Progenitor cell of endocrine pancreas (in vitro differentiated cells): ENCODE measurements around the gene SYT11. TPM values are rescaled to one million over a fixed set of nuclear protein-coding genes. Genes with fewer than 3 reads are reported as not detected.

Experiments
- DNase-seq: peaks from one replicate; pipeline ENCODE4 v3.0.0; 2021; ENCODE audit warnings: low spot score; ENCODE audit not compliant: unreplicated experiment
- H3K27ac Mint-ChIP-seq: 2 replicates; pipeline ENCODE4 v1.8.0; 2021; ENCODE audit warnings: mild to moderate bottlenecking, moderate library complexity, mixed read lengths
- H3K27me3 Mint-ChIP-seq: 2 replicates; pipeline ENCODE4 v1.8.0; 2021; ENCODE audit warnings: mixed read lengths
- H3K36me3 Mint-ChIP-seq: 2 replicates; pipeline ENCODE4 v1.8.0; 2022; ENCODE audit warnings: mixed read lengths; ENCODE audit not compliant: insufficient read depth
- H3K4me1 Mint-ChIP-seq: 2 replicates; pipeline ENCODE4 v1.8.0; 2021; ENCODE audit warnings: low read depth, mixed read lengths
- H3K4me3 Mint-ChIP-seq: 2 replicates; pipeline ENCODE4 v1.8.0; 2021; ENCODE audit warnings: low read depth, mild to moderate bottlenecking, moderate library complexity, mixed read lengths
- H3K9me3 Mint-ChIP-seq: 2 replicates; pipeline ENCODE4 v1.8.0; 2021; ENCODE audit warnings: low read depth, mixed read lengths
- total RNA-seq: library from RNA; stranded (reverse); gene quantifications from 2 replicates; pipeline ENCODE4 v1.2.1, GENCODE V29; 2021
- TF ChIP-seq, protein P1 (sequence below): fragments of 200-600 bp; sonication (generic); IDR thresholded peaks from one replicate; pipeline ENCODE4 v1.5.0; 2021; ENCODE audit warnings: antibody characterized with exemption, mild to moderate bottlenecking; ENCODE audit not compliant: unreplicated experiment

Gene SYT11
- total RNA-seq, 1 donor from 2014 or later, result 1.7 TPM

- Mint-ChIP-seq H3K36me3 (no peaks in the 10 kb centered on the region), H3K27me3 (peaks cover 29% of the 10 kb centered on the region), H3K4me1 (no peaks in the 10 kb centered on the region), H3K4me3 (no peak overlapping the region), H3K27ac (no peak overlapping the region), H3K9me3 (no peaks in the 10 kb centered on the region)
- DNase-seq, result no peak
- TF ChIP-seq, protein P1, sequence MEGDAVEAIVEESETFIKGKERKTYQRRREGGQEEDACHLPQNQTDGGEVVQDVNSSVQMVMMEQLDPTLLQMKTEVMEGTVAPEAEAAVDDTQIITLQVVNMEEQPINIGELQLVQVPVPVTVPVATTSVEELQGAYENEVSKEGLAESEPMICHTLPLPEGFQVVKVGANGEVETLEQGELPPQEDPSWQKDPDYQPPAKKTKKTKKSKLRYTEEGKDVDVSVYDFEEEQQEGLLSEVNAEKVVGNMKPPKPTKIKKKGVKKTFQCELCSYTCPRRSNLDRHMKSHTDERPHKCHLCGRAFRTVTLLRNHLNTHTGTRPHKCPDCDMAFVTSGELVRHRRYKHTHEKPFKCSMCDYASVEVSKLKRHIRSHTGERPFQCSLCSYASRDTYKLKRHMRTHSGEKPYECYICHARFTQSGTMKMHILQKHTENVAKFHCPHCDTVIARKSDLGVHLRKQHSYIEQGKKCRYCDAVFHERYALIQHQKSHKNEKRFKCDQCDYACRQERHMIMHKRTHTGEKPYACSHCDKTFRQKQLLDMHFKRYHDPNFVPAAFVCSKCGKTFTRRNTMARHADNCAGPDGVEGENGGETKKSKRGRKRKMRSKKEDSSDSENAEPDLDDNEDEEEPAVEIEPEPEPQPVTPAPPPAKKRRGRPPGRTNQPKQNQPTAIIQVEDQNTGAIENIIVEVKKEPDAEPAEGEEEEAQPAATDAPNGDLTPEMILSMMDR, result no peak
Measured at GRCh38 chr1:155882766-155883165, 23.4 kb downstream of the SYT11 start.

DNA sequence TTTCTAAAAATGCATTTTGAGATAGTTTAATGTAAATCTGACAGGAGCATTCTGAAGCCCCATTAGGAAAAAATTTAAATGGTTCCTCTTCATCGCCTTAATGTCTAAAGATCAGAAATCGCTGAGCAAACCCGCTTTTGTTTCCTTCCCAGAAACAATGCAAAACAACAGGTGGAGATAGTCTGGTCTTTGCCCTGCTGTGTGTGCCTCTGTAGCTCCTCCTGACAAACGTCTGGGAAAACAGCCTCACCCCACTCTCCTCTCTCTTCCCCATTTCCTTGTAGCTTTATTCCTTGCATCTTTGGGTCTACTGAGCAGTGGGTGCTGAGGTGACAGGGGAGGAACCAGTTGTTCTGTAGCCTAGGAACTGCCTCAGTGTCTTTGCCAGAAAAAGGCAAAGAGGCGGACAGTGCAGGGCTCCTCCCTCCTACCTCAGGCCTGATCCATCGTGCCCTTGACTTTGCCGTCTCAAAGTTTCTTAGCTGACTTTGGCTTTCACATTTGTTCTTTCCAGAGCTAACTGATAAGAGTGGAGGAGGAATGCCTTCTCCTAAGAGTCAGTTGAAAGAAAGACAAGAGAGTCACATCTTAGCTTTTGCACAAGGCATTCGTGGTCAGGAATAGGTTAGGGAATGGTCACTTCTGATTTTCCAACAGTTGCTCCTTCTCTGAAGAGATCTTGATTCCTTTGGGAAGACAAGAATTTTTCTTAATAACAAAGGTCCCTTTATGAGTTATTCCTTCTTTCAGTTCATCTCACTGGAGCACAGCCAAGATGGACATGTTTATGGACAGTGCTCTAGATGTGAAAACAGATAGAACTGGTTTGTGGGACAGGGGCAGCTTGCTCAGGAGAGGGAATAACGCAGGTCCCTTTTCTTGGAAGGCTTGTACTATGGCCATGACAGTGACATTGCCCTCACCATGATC, 24.9 kb downstream of the SYT11 start:
- Mint-ChIP-seq H3K4me3 (no peak overlapping the region), H3K9me3 (no peaks in the 10 kb centered on the region), H3K27ac (no peak overlapping the region), H3K4me1 (no peaks in the 10 kb centered on the region), H3K27me3 (peaks cover 26% of the 10 kb centered on the region), H3K36me3 (no peaks in the 10 kb centered on the region)
- TF ChIP-seq, protein P1, result no peak
- no peak for DNase-seq

DNA sequence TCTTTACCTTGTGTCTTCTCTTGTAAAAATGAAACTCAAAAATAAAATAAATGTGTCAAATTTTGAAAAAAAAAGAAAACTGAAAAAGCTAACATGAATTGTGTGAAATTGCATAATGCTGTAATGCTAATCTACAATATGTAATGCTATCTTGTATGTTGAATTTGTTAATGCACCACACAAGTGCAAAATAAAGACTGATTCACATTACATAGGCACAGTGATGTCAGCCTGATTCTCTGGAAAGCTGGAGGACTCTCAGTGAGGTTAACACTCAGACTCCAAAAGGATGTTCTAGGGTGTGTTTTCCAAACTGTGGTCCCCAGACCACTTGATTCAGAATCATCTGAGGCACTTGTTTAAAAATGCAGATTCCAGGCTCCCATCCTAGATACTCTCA, 25.6 kb downstream of the SYT11 start:
- DNase-seq, result no peak
- Mint-ChIP-seq H3K36me3 (no peaks in the 10 kb centered on the region), H3K4me1 (no peaks in the 10 kb centered on the region), H3K4me3 (no peak overlapping the region), H3K27me3 (peaks cover 29% of the 10 kb centered on the region), H3K27ac (no peak overlapping the region), H3K9me3 (no peaks in the 10 kb centered on the region)
- TF ChIP-seq, protein P1, result no peak

GRCh38 chr1:155888481-155888880, 29.1 kb downstream of the SYT11 start:
- TF ChIP-seq, protein P1, result no peak
- H3K27ac Mint-ChIP-seq, result no peak overlapping the region
- H3K4me1 Mint-ChIP-seq, result no peaks in the 10 kb centered on the region
- peaks cover 12% of the 10 kb centered on the region for H3K27me3 Mint-ChIP-seq
- no peak overlapping the region for H3K4me3 Mint-ChIP-seq
- H3K36me3 Mint-ChIP-seq, result no peaks in the 10 kb centered on the region
- H3K9me3 Mint-ChIP-seq, result no peaks in the 10 kb centered on the region
- no peak for DNase-seq

DNA sequence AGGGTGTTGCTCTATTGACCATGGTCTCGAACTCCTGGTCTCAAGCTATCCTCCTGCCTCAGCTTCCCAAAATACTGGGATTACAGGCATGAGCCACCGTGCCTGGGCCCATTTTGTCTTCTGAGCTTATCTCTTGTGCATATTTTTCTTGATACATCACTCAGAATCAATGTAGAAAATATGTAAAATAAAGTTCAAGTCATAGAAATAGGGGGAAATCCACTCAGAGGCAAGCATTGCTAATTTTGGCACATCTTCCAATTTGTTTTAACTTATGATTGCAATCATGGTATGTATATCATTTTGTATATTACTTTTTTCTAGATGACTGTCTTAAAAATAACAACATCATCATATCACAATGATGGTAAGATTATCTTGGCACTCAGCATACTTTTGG, 30.2 kb downstream of the SYT11 start:
- Mint-ChIP-seq H3K27me3 (peaks cover 2% of the 10 kb centered on the region), H3K27ac (no peak overlapping the region), H3K4me1 (no peaks in the 10 kb centered on the region), H3K9me3 (no peaks in the 10 kb centered on the region), H3K4me3 (no peak overlapping the region), H3K36me3 (no peaks in the 10 kb centered on the region)
- TF ChIP-seq, protein P1, result no peak
- DNase-seq, result no peak
